GM23248 (cell line): ENCODE results near the gene PLA2G4D.

ENCODE experiments used
- EZH2 ChIP-seq: fragments of 200-600 bp; sonication (generic); IDR thresholded peaks from 2 replicates; pipeline ENCODE4 v1.6.1; 2018; ENCODE audit warnings: antibody characterized with exemption, mild to moderate bottlenecking; ENCODE audit not compliant: insufficient read depth, poor library complexity, severe bottlenecking
- EZH2phosphoT487 ChIP-seq: fragments of 200-600 bp; sonication (generic); IDR thresholded peaks from 2 replicates; pipeline ENCODE4 v1.6.1; 2018; ENCODE audit warnings: antibody characterized with exemption, moderate library complexity, mild to moderate bottlenecking, low read depth; ENCODE audit not compliant: insufficient read depth

GRCh38 chr15:42106288-42106687 lies 11.9 kb upstream of the PLA2G4D start:
- no peak for TF ChIP-seq EZH2phosphoT487
- no peak for TF ChIP-seq EZH2
